HepG2 (cell line): ENCODE data around the gene ANKRD31. TPM values are rescaled to one million over a fixed set of nuclear protein-coding genes. Genes with fewer than 3 reads are reported as not detected.
A peak's percentile ranks its signal among the peaks of the same experiment; 100 is the strongest.

Experiments
- GATAD1 ChIP-seq: IDR thresholded peaks from 2 replicates; pipeline ENCODE4 v1.6.1; 2016; ENCODE audit warnings: missing genetic modification reagents, missing compliant biosample characterization
- HCFC1 ChIP-seq: fragments of 150-350 bp; IDR thresholded peaks from 2 replicates; pipeline ENCODE4 v1.6.1; 2014; ENCODE audit warnings: low read depth, low read length
- HNF4G ChIP-seq, 2 experiments: sonication (generic) in 1 of 2; formaldehyde crosslinking in 1 of 2; IDR thresholded peaks; 2 replicates each; pipeline versions ENCODE4 v1.4.0 to v1.6.1; 2011 to 2020; ENCODE audit warnings: borderline replicate concordance in 2 of 2, low read depth in 2 of 2, mild to moderate bottlenecking in 2 of 2, low read length in 1 of 2, missing genetic modification reagents in 1 of 2, moderate library complexity in 1 of 2
- KAT7 ChIP-seq: IDR thresholded peaks from 2 replicates; pipeline ENCODE4 v1.6.1; 2018; ENCODE audit warnings: borderline replicate concordance, missing compliant biosample characterization
- POGZ ChIP-seq: sonication (generic); formaldehyde crosslinking; IDR thresholded peaks from 2 replicates; pipeline ENCODE4 v1.4.0; 2020; ENCODE audit warnings: mild to moderate bottlenecking, missing genetic modification reagents
- RARG ChIP-seq: sonication (generic); formaldehyde crosslinking; IDR thresholded peaks from 2 replicates; pipeline ENCODE4 v1.4.0; 2020; ENCODE audit warnings: low read depth, mild to moderate bottlenecking, missing genetic modification reagents
- RBFOX2 ChIP-seq: fragments of 200-400 bp; formaldehyde crosslinking; IDR thresholded peaks from 2 replicates; pipeline ENCODE4 v1.6.1; 2017; ENCODE audit warnings: low read depth, mild to moderate bottlenecking, low read length
- SCMH1 ChIP-seq: sonication (generic); formaldehyde crosslinking; IDR thresholded peaks from 2 replicates; pipeline ENCODE4 v1.9.0; 2021; ENCODE audit warnings: missing genetic modification reagents, mild to moderate bottlenecking, borderline replicate concordance
- XBP1 ChIP-seq: sonication (generic); formaldehyde crosslinking; IDR thresholded peaks from 2 replicates; pipeline ENCODE4 v1.5.0; 2020; ENCODE audit warnings: missing genetic modification reagents
- YEATS2 ChIP-seq: sonication (generic); formaldehyde crosslinking; IDR thresholded peaks from 2 replicates; pipeline ENCODE4 v1.4.0; 2020; ENCODE audit warnings: missing genetic modification reagents, borderline replicate concordance
- ZMAT3 ChIP-seq: sonication (generic); formaldehyde crosslinking; conservative IDR thresholded peaks from 2 replicates; pipeline ENCODE4 v1.7.0; 2021; ENCODE audit warnings: missing genetic modification reagents
- ZNF329 ChIP-seq: sonication (generic); formaldehyde crosslinking; IDR thresholded peaks from 2 replicates; pipeline ENCODE4 v1.9.0; 2021; ENCODE audit warnings: low read depth, mild to moderate bottlenecking, missing genetic modification reagents
- ZNF660 ChIP-seq: sonication (generic); formaldehyde crosslinking; IDR thresholded peaks from 2 replicates; pipeline ENCODE4 v1.5.1; 2020; ENCODE audit warnings: mild to moderate bottlenecking, low read depth, missing genetic modification reagents, borderline replicate concordance
- ZNF776 ChIP-seq: sonication (generic); formaldehyde crosslinking; IDR thresholded peaks from 2 replicates; pipeline ENCODE4 v1.4.0; 2020; ENCODE audit warnings: mild to moderate bottlenecking, missing genetic modification reagents
- ZNF839 ChIP-seq: sonication (generic); formaldehyde crosslinking; IDR thresholded peaks from 2 replicates; pipeline ENCODE4 v1.4.0; 2020; ENCODE audit warnings: missing genetic modification reagents, mild to moderate bottlenecking, borderline replicate concordance
- polyA plus RNA-seq, 8 experiments: library from polyadenylated mRNA; depleted of rRNA in 3 of 8; stranded (reverse) in 7 of 8; unstranded in 1 of 8; fragments of >200 nt; fragmentation: Illumina TruSeq in 4 of 8; extraction: Trizol in 4 of 8; gene quantifications; 2 replicates each; pipeline versions ENCODE4 v1.2.1 to v1.2.3, GENCODE V29; 2011 to 2016; ENCODE audit warnings: low read depth in 4 of 8, missing spikeins in 1 of 8, mixed read lengths in 1 of 8; ENCODE audit not compliant: insufficient read depth in 1 of 8
- total RNA-seq, 5 experiments: library from RNA; depleted of rRNA; stranded (reverse); fragments of >200 nt; fragmentation: Illumina TruSeq; extraction: Trizol; gene quantifications; 2 replicates each; pipeline ENCODE4 v1.2.3, GENCODE V29; 2016; ENCODE audit warnings: low read depth in 1 of 5
- TF ChIP-seq, protein P1 (sequence below): sonication (generic); formaldehyde crosslinking; IDR thresholded peaks from 2 replicates; pipeline ENCODE4 v1.5.0; 2020; ENCODE audit warnings: missing genetic modification reagents
- TF ChIP-seq, protein P2 (sequence below): sonication (generic); formaldehyde crosslinking; IDR thresholded peaks from 2 replicates; pipeline ENCODE4 v1.5.1; 2020; ENCODE audit warnings: mild to moderate bottlenecking, missing genetic modification reagents, moderate library complexity
- TF ChIP-seq, protein P3 (sequence below): sonication (generic); formaldehyde crosslinking; IDR thresholded peaks from 2 replicates; pipeline ENCODE4 v1.4.0; 2020; ENCODE audit warnings: mild to moderate bottlenecking, missing genetic modification reagents
- TF ChIP-seq, protein P4 (sequence below): sonication (generic); IDR thresholded peaks from 2 replicates; pipeline ENCODE4 v1.6.1; 2016; ENCODE audit warnings: low read depth, borderline replicate concordance
- TF ChIP-seq, protein P5 (sequence below): sonication (generic); formaldehyde crosslinking; IDR thresholded peaks from 2 replicates; pipeline ENCODE4 v1.8.0; 2022; ENCODE audit warnings: mild to moderate bottlenecking, missing genetic modification reagents

ANKRD31 gene
- total and polyA plus RNA-seq, 2 of the 13 experiments (the other 11 are each of a cell fraction or from before 2014, with no cell fraction given): 0.01 to 0.09 TPM

DNA sequence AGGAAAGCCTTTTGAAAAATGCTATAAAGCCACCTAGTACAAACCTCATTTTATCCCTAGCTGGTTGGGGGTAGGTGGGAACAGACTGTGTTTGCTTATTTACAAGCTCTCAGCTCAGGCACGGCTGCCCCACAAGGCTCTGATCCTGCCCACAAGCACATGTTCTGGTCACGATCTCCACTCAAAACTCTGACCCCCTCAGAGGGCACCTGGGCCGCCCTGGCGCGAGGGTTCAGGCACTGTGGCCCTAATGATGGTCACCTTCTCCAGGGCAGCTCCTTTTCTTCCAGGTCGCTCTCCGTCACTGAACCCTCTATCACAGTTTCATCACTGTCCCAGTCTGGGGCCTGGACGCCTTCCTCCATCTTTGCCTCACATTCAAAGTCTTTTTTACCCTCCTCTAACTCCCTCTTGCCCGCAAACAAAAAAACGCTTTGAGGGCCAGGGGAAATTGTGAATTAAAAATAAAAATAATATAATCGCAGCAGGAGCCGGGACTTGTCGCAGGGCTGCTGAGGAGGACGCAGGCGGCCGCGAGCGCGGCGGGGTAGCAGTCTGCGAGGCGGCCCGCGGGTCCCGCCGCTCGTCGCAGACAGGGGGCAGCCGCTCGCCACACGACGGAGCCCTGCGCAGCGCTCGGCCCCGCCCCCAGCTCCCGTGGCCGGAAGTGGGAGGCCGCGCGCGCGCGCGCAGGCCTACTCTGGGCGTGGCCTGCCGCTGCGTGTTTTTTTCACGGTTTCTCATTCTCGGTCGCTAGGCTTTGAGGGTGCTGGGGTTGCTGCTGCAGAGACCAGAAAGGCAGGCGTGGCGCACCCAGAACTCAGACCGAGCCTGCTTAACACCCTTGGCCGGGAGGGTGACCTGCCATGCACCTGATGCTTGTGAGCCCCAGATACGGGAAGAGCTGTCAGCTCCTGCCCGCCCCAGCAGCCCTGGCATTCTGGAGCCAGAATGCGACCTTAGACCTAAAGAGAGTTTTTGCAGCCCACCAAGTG is at the start of gene ANKRD31 (continued):
- TF ChIP-seq, protein P1, sequence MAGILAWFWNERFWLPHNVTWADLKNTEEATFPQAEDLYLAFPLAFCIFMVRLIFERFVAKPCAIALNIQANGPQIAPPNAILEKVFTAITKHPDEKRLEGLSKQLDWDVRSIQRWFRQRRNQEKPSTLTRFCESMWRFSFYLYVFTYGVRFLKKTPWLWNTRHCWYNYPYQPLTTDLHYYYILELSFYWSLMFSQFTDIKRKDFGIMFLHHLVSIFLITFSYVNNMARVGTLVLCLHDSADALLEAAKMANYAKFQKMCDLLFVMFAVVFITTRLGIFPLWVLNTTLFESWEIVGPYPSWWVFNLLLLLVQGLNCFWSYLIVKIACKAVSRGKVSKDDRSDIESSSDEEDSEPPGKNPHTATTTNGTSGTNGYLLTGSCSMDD: no peak
- no peak for TF ChIP-seq HNF4G (IDR thresholded peaks at IDR 0.05; ENCODE audit: borderline replicate concordance, low read depth, low read length)
- 0 out of 2 replicates have a peak, but pooled peaks have one; percentile 48 for TF ChIP-seq HNF4G (CRISPR knock-in tag; IDR thresholded peaks at IDR 0.05; ENCODE audit: borderline replicate concordance, low read depth)
- TF ChIP-seq KAT7 (CRISPR knock-in tag): no peak; the same call in 1 of the 2 replicates
- no peak for TF ChIP-seq ZNF329 (CRISPR knock-in tag)
- TF ChIP-seq POGZ: peak; percentile 91
- TF ChIP-seq, protein P2, sequence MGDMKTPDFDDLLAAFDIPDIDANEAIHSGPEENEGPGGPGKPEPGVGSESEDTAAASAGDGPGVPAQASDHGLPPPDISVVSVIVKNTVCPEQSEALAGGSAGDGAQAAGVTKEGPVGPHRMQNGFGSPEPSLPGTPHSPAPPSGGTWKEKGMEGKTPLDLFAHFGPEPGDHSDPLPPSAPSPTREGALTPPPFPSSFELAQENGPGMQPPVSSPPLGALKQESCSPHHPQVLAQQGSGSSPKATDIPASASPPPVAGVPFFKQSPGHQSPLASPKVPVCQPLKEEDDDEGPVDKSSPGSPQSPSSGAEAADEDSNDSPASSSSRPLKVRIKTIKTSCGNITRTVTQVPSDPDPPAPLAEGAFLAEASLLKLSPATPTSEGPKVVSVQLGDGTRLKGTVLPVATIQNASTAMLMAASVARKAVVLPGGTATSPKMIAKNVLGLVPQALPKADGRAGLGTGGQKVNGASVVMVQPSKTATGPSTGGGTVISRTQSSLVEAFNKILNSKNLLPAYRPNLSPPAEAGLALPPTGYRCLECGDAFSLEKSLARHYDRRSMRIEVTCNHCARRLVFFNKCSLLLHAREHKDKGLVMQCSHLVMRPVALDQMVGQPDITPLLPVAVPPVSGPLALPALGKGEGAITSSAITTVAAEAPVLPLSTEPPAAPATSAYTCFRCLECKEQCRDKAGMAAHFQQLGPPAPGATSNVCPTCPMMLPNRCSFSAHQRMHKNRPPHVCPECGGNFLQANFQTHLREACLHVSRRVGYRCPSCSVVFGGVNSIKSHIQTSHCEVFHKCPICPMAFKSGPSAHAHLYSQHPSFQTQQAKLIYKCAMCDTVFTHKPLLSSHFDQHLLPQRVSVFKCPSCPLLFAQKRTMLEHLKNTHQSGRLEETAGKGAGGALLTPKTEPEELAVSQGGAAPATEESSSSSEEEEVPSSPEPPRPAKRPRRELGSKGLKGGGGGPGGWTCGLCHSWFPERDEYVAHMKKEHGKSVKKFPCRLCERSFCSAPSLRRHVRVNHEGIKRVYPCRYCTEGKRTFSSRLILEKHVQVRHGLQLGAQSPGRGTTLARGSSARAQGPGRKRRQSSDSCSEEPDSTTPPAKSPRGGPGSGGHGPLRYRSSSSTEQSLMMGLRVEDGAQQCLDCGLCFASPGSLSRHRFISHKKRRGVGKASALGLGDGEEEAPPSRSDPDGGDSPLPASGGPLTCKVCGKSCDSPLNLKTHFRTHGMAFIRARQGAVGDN (CRISPR knock-in tag): peak; percentile 85
- no peak for TF ChIP-seq HCFC1
- TF ChIP-seq ZMAT3 (CRISPR knock-in tag): peak; percentile 32; the same call in 1 of the 2 replicates
- no peak for TF ChIP-seq XBP1 (CRISPR knock-in tag)
- no peak for TF ChIP-seq ZNF660
- peak; percentile 21; the same call in 1 of the 2 replicates for TF ChIP-seq ZNF839
- TF ChIP-seq, protein P3, sequence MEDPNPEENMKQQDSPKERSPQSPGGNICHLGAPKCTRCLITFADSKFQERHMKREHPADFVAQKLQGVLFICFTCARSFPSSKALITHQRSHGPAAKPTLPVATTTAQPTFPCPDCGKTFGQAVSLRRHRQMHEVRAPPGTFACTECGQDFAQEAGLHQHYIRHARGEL: no peak
- TF ChIP-seq SCMH1 (CRISPR knock-in tag): no peak
- TF ChIP-seq, protein P4, sequence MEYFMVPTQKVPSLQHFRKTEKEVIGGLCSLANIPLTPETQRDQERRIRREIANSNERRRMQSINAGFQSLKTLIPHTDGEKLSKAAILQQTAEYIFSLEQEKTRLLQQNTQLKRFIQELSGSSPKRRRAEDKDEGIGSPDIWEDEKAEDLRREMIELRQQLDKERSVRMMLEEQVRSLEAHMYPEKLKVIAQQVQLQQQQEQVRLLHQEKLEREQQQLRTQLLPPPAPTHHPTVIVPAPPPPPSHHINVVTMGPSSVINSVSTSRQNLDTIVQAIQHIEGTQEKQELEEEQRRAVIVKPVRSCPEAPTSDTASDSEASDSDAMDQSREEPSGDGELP: no peak
- no peak for TF ChIP-seq RARG (CRISPR knock-in tag)
- TF ChIP-seq RBFOX2: peak; percentile 89
- TF ChIP-seq GATAD1: no peak; the same call in 1 of the 2 replicates
- TF ChIP-seq ZNF776 (CRISPR knock-in tag): peak; percentile 75; the same call in 1 of the 2 replicates
- TF ChIP-seq YEATS2: peak; percentile 48; the same call in 1 of the 2 replicates
- TF ChIP-seq, protein P5, sequence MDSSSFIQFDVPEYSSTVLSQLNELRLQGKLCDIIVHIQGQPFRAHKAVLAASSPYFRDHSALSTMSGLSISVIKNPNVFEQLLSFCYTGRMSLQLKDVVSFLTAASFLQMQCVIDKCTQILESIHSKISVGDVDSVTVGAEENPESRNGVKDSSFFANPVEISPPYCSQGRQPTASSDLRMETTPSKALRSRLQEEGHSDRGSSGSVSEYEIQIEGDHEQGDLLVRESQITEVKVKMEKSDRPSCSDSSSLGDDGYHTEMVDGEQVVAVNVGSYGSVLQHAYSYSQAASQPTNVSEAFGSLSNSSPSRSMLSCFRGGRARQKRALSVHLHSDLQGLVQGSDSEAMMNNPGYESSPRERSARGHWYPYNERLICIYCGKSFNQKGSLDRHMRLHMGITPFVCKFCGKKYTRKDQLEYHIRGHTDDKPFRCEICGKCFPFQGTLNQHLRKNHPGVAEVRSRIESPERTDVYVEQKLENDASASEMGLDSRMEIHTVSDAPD (CRISPR knock-in tag): no peak; the same call in 1 of the 2 replicates
